ENCODE results near the gene PQBP1.
A peak's percentile ranks its signal among the peaks of the same experiment; 100 is the strongest.

PQBP1 gene

GRCh38 chrX:48927123-48927522 lies 29.4 kb downstream of the PQBP1 start:
- DNase-seq = no peak

GRCh38 chrX:48927736-48928382 lies 30.1 kb downstream of the PQBP1 start:
- no peak for DNase-seq

GRCh38 chrX:48933757-48934156 lies 36.0 kb downstream of the PQBP1 start:
- no peak for DNase-seq

- no peak for DNase-seq
Observed at GRCh38 chrX:48934581-48935300, 37.0 kb downstream of the PQBP1 start.

- DNase-seq = no peak
Observed at GRCh38 chrX:48935301-48935670, 37.6 kb downstream of the PQBP1 start.

GRCh38 chrX:48936429-48937053 lies 38.8 kb downstream of the PQBP1 start:
- no peak for DNase-seq

- no peak for DNase-seq
Observed at GRCh38 chrX:48937054-48937907, 39.6 kb downstream of the PQBP1 start.

- DNase-seq = no peak
Observed at GRCh38 chrX:48938721-48939425, 41.1 kb downstream of the PQBP1 start.

GRCh38 chrX:48939524-48940228 lies 41.9 kb downstream of the PQBP1 start:
- no peak for DNase-seq

GRCh38 chrX:48940404-48940955 lies 42.8 kb downstream of the PQBP1 start:
- DNase-seq = no peak

GRCh38 chrX:48942895-48943294 lies 45.2 kb downstream of the PQBP1 start:
- DNase-seq = no peak

GRCh38 chrX:48945517-48946348 lies 48.0 kb downstream of the PQBP1 start:
- DNase-seq = peak; percentile 2

- DNase-seq = no peak
Observed at GRCh38 chrX:48948589-48948988, 50.9 kb downstream of the PQBP1 start.
